HepG2 (cell line): Measurements from ENCODE around the gene PMS1. TPM values are rescaled to one million over a fixed set of nuclear protein-coding genes. Genes with fewer than 3 reads are reported as not detected.

Experiments
- ATAC-seq: fragments of 200-7000 bp; cut with Tn5 transposase; 3 replicates; pipeline ENCODE4 v1.9.1; 2020; ENCODE audit warnings: mild to moderate bottlenecking, moderate library complexity
- BruUV-seq: library from RNA; stranded (reverse); fragments of 400-500 nt; replicated peaks from 2 replicates; lab custom pipeline; 2021; lab: Mats Ljungman, UMichigan
- CTCF ChIA-PET: fragments of 300-600 bp; formaldehyde crosslinking; extraction: SDS; loops from one replicate; lab custom pipeline; 2021; ENCODE audit warnings: low total read pairs, inconsistent platforms, low intra/inter-chr PET ratio; lab: Yijun Ruan, JAX
- POLR2A ChIA-PET: fragments of 350-600 bp; sonication (Branson Sonifier 250); formaldehyde crosslinking; loops from one replicate; lab custom pipeline; 2020; ENCODE audit warnings: antibody characterized with exemption, inconsistent platforms; lab: Yijun Ruan, JAX
- DNase-seq: peaks from one replicate; pipeline ENCODE4 v3.0.0-alpha.2; 2015; ENCODE audit warnings: low spot score
- FAIRE-seq: peaks from 3 replicates; lab custom pipeline; 2011; peaks lifted over from hg19 to GRCh38; lab: Jason Lieb, UNC
- H2AFZ ChIP-seq: one replicate; pipeline ENCODE4 v1.6.1; 2011; ENCODE audit warnings: low read length, inconsistent platforms
- H3K27ac ChIP-seq: fragments of 300-600 bp; 3 replicates; pipeline ENCODE4 v1.8.0; 2011; ENCODE audit warnings: mixed run types, mild to moderate bottlenecking, mixed read lengths, low read length, inconsistent platforms; ENCODE audit not compliant: insufficient read depth; ENCODE audit errors: extremely low read length
- H3K27me3 ChIP-seq, 2 experiments: fragments of 200-600 bp in 1 of 2; 2 replicates in 1 of 2; 3 replicates in 1 of 2; pipeline versions ENCODE4 v1.6.0 to v1.8.0; 2011; ENCODE audit warnings: low read length in 2 of 2, mild to moderate bottlenecking in 2 of 2, moderate library complexity in 2 of 2, inconsistent platforms in 1 of 2; ENCODE audit not compliant: insufficient read depth in 2 of 2, control insufficient read depth in 1 of 2
- H3K36me3 ChIP-seq, 2 experiments: fragments of 200-600 bp in 1 of 2; replicated peaks in 1 of 2; 2 replicates in 1 of 2; 3 replicates in 1 of 2; pipeline versions ENCODE4 v1.5.1 to v1.8.0; 2011; ENCODE audit warnings: low read length in 2 of 2, inconsistent platforms in 1 of 2; ENCODE audit not compliant: insufficient read depth in 2 of 2, control insufficient read depth in 1 of 2
- H3K4me1 ChIP-seq: 2 replicates; pipeline ENCODE4 v1.5.1; 2012; ENCODE audit warnings: low read length, inconsistent platforms; ENCODE audit not compliant: insufficient read depth
- H3K4me2 ChIP-seq: 2 replicates; pipeline ENCODE4 v1.6.0; 2011; ENCODE audit warnings: low read depth, low read length, inconsistent platforms
- H3K4me3 ChIP-seq, 3 experiments: fragments of 200-600 bp in 1 of 3; sonication (generic), shearing (Covaris generic) in 1 of 3; replicated peaks in 1 of 3; 2 replicates each; pipeline ENCODE4 v1.5.1; 2011 to 2016; ENCODE audit warnings: low read length in 3 of 3, inconsistent platforms in 2 of 3, low read depth in 2 of 3, mild to moderate bottlenecking in 2 of 3, control low read depth in 1 of 3, mixed read lengths in 1 of 3; ENCODE audit not compliant: insufficient read depth in 1 of 3
- H3K79me2 ChIP-seq: one replicate; pipeline ENCODE4 v1.6.1; 2011; ENCODE audit warnings: low read length, inconsistent platforms; ENCODE audit not compliant: insufficient read depth
- H3K9ac ChIP-seq: 2 replicates; pipeline ENCODE4 v1.6.0; 2011; ENCODE audit warnings: mild to moderate bottlenecking, low read depth, low read length, inconsistent platforms; ENCODE audit not compliant: insufficient read depth
- H3K9me3 ChIP-seq: 2 replicates; pipeline ENCODE4 v1.5.1; 2012; ENCODE audit warnings: mild to moderate bottlenecking, low read length
- H4K20me1 ChIP-seq: 2 replicates; pipeline ENCODE4 v1.6.0; 2011; ENCODE audit warnings: inconsistent platforms, mild to moderate bottlenecking, low read length, moderate library complexity; ENCODE audit not compliant: insufficient read depth
- BCL6 ChIP-seq: IDR thresholded peaks from 2 replicates; pipeline ENCODE4 v1.6.1; 2016; ENCODE audit warnings: missing genetic modification reagents, missing compliant biosample characterization
- ELF4 ChIP-seq: sonication (generic); formaldehyde crosslinking; IDR thresholded peaks from 2 replicates; pipeline ENCODE4 v1.5.0; 2020; ENCODE audit warnings: missing genetic modification reagents, mild to moderate bottlenecking, moderate library complexity, borderline replicate concordance
- GABPB1 ChIP-seq: IDR thresholded peaks from 2 replicates; pipeline ENCODE4 v1.6.1; 2016; ENCODE audit warnings: mild to moderate bottlenecking, missing genetic modification reagents, moderate library complexity, missing compliant biosample characterization
- KLF12 ChIP-seq: sonication (generic); formaldehyde crosslinking; IDR thresholded peaks from 2 replicates; pipeline ENCODE4 v1.4.0; 2020; ENCODE audit warnings: missing genetic modification reagents, borderline replicate concordance
- KMT2A ChIP-seq: sonication (generic); formaldehyde crosslinking; IDR thresholded peaks from 2 replicates; pipeline ENCODE4 v1.4.0; 2020; ENCODE audit warnings: missing genetic modification reagents
- MYNN ChIP-seq: sonication (generic); formaldehyde crosslinking; IDR thresholded peaks from 2 replicates; pipeline ENCODE4 v1.4.0; 2020; ENCODE audit warnings: mild to moderate bottlenecking, low read depth, missing genetic modification reagents
- PITX1 ChIP-seq: sonication (generic); formaldehyde crosslinking; IDR thresholded peaks from 2 replicates; pipeline ENCODE4 v1.5.1; 2020; ENCODE audit warnings: mild to moderate bottlenecking, missing genetic modification reagents
- POLR2AphosphoS5 ChIP-seq: IDR thresholded peaks from 2 replicates; pipeline ENCODE4 v1.6.1; 2012; ENCODE audit warnings: low read depth, low read length
- SALL1 ChIP-seq: sonication (generic); formaldehyde crosslinking; IDR thresholded peaks from 2 replicates; pipeline ENCODE4 v1.8.0; 2022; ENCODE audit warnings: mild to moderate bottlenecking, missing genetic modification reagents
- SUZ12 ChIP-seq: fragments of 150-350 bp; IDR thresholded peaks from 2 replicates; pipeline ENCODE4 v1.6.1; 2014; ENCODE audit warnings: low read depth, low read length
- THYN1 ChIP-seq: sonication (generic); formaldehyde crosslinking; IDR thresholded peaks from 2 replicates; pipeline ENCODE4 v1.8.1; 2023; ENCODE audit warnings: low read depth, mild to moderate bottlenecking, moderate library complexity, missing genetic modification reagents, borderline replicate concordance
- U2AF1 ChIP-seq: fragments of 200-400 bp; formaldehyde crosslinking; optimal IDR thresholded peaks from 2 replicates; pipeline ENCODE3; 2017; ENCODE audit warnings: mild to moderate bottlenecking, low read depth, low read length
- ZBTB10 ChIP-seq: sonication (generic); formaldehyde crosslinking; IDR thresholded peaks from 2 replicates; pipeline ENCODE4 v1.4.0; 2020; ENCODE audit warnings: missing genetic modification reagents, borderline replicate concordance
- ZFP36L2 ChIP-seq: sonication (generic); formaldehyde crosslinking; IDR thresholded peaks from 2 replicates; pipeline ENCODE4 v1.4.0; 2020; ENCODE audit warnings: missing genetic modification reagents
- ZNF224 ChIP-seq: sonication (generic); formaldehyde crosslinking; IDR thresholded peaks from 2 replicates; pipeline ENCODE4 v1.5.0; 2020; ENCODE audit warnings: mild to moderate bottlenecking, missing genetic modification reagents
- ZNF274 ChIP-seq: sonication (generic); formaldehyde crosslinking; IDR thresholded peaks from 2 replicates; pipeline ENCODE4 v1.5.1; 2020; ENCODE audit warnings: mild to moderate bottlenecking, missing genetic modification reagents
- ZNF501 ChIP-seq: sonication (generic); formaldehyde crosslinking; IDR thresholded peaks from 2 replicates; pipeline ENCODE4 v1.5.1; 2020; ENCODE audit warnings: mild to moderate bottlenecking, moderate library complexity, missing genetic modification reagents
- ZNF644 ChIP-seq: IDR thresholded peaks from 2 replicates; pipeline ENCODE4 v1.6.1; 2016; ENCODE audit warnings: low read depth
- ZSCAN29 ChIP-seq: sonication (generic); formaldehyde crosslinking; conservative IDR thresholded peaks from 2 replicates; pipeline ENCODE4 v1.4.0; 2020; ENCODE audit warnings: mild to moderate bottlenecking, missing genetic modification reagents
- WGBS: methylation state at CpG from one replicate; pipeline ENCODE4 v1.1.6; 2017; ENCODE audit warnings: low lambda C conversion rate; 5-methylcytosine and 5-hydroxymethylcytosine counted together
- in situ Hi-C: cut with HindIII; loops from 2 replicates; pipeline ENCODE4 v1.10.0; 2017; ENCODE audit warnings: low pct_unique_long_range_greater_than_20kb; ENCODE audit not compliant: extremely low pct_ligation_motif_present
- intact Hi-C: fragments of 100-400 bp; cut with micrococcal nuclease; formaldehyde crosslinking; loops from one replicate; pipeline ENCODE4 v1.10.0; 2022; ENCODE audit not compliant: unreplicated experiment
- polyA plus RNA-seq, 8 experiments: library from polyadenylated mRNA; depleted of rRNA in 3 of 8; stranded (reverse) in 7 of 8; unstranded in 1 of 8; fragments of >200 nt; fragmentation: Illumina TruSeq in 4 of 8; extraction: Trizol in 4 of 8; gene quantifications; 2 replicates each; pipeline versions ENCODE4 v1.2.1 to v1.2.3, GENCODE V29; 2011 to 2016; ENCODE audit warnings: low read depth in 4 of 8, missing spikeins in 1 of 8, mixed read lengths in 1 of 8; ENCODE audit not compliant: insufficient read depth in 1 of 8
- total RNA-seq, 5 experiments: library from RNA; depleted of rRNA; stranded (reverse); fragments of >200 nt; fragmentation: Illumina TruSeq; extraction: Trizol; gene quantifications; 2 replicates each; pipeline ENCODE4 v1.2.3, GENCODE V29; 2016; ENCODE audit warnings: low read depth in 1 of 5

PMS1 gene
- total and polyA plus RNA-seq, 2 of the 13 experiments (the other 11 are each of a cell fraction or from before 2014, with no cell fraction given): 14.6 to 39.9 TPM

- no peak for TF ChIP-seq ZNF501
- TF ChIP-seq THYN1 (CRISPR knock-in tag): no peak
- no peak for TF ChIP-seq PITX1 (CRISPR knock-in tag)
- TF ChIP-seq ZSCAN29 (CRISPR knock-in tag): no peak
- TF ChIP-seq BCL6 (CRISPR knock-in tag): no peak
- TF ChIP-seq SALL1 (CRISPR knock-in tag): no peak
- TF ChIP-seq, all 625 proteins: peak for 0
These were observed 81.6 kb downstream of the PMS1 start for GRCh38 chr2:189865826-189866225.

GRCh38 chr2:189866296-189866695 is 82.0 kb downstream of the PMS1 start:
- no TSS peak for BruUV-seq
- POLR2A ChIA-PET: no interaction called here
- FAIRE-seq (no peak), DNase-seq (no peak), ATAC-seq (no peak)
- no peak overlapping the region for H3K9ac ChIP-seq
- H3K4me3 ChIP-seq: no peak overlapping the region
- H3K4me1 ChIP-seq: no peaks in the 10 kb centered on the region
- no peaks in the 10 kb centered on the region for H3K9me3 ChIP-seq
- H3K27me3 ChIP-seq: no peaks in the 10 kb centered on the region
- intact Hi-C loops: no loop called here
- no peak overlapping the region for H2AFZ ChIP-seq
- in situ Hi-C loops: no loop called here
- peaks cover 3 to 4% of the 10 kb centered on the region in 2 experiments; a peak in 3 of 5 replicates for H3K36me3 ChIP-seq
- CTCF ChIA-PET: no interaction called here
- 93% methylated on average over 1 of the region's 1 CpG for WGBS
- H4K20me1 ChIP-seq: no peaks in the 10 kb centered on the region
- H3K79me2 ChIP-seq: no peaks in the 10 kb centered on the region
- H3K27ac ChIP-seq: no peak overlapping the region
- no peak overlapping the region for H3K4me2 ChIP-seq
- TF ChIP-seq SUZ12: no peak
- TF ChIP-seq ZNF274: no peak
- no peak for TF ChIP-seq ZFP36L2 (CRISPR knock-in tag)
- no peak for TF ChIP-seq ELF4 (CRISPR knock-in tag)
- TF ChIP-seq U2AF1: no peak
- no peak for TF ChIP-seq KLF12 (CRISPR knock-in tag)
- no peak for TF ChIP-seq POLR2AphosphoS5
- TF ChIP-seq ZBTB10: no peak
- TF ChIP-seq ZNF644 (CRISPR knock-in tag): no peak
- TF ChIP-seq GABPB1 (CRISPR knock-in tag): no peak
- no peak for TF ChIP-seq ZNF224 (CRISPR knock-in tag)
- TF ChIP-seq MYNN (CRISPR knock-in tag): no peak
- TF ChIP-seq KMT2A (CRISPR knock-in tag): no peak

More at GRCh38 chr2:189865826-189866225, 81.6 kb downstream of the PMS1 start:
- no peak for ATAC-seq
- no peak for FAIRE-seq
- no peak overlapping the region for H3K27ac ChIP-seq
- BruUV-seq: no TSS peak
- ChIA-PET POLR2A (no interaction called here), CTCF (no interaction called here)
- H3K4me2 ChIP-seq: no peak overlapping the region
- no peaks in the 10 kb centered on the region for H3K9me3 ChIP-seq
- 97% methylated on average over 1 of the region's 1 CpG for WGBS
- H3K4me3 ChIP-seq: no peak overlapping the region
- no peaks in the 10 kb centered on the region for H4K20me1 ChIP-seq
- no peaks in the 10 kb centered on the region for H3K79me2 ChIP-seq
- in situ Hi-C loops (no loop called here), intact Hi-C loops (no loop called here)
- H3K36me3 ChIP-seq: peaks cover 3 to 4% of the 10 kb centered on the region in 2 experiments; a peak in 3 of 5 replicates
- no peak overlapping the region for H2AFZ ChIP-seq
- H3K4me1 ChIP-seq: no peaks in the 10 kb centered on the region
- no peak overlapping the region for H3K9ac ChIP-seq
- H3K27me3 ChIP-seq: no peaks in the 10 kb centered on the region
- no peak for DNase-seq
